Esophagus squamous epithelium (tissue), 5 donors: ENCODE measurements around the gene WDR64. TPM values are rescaled to one million over a fixed set of nuclear protein-coding genes. Genes with fewer than 3 reads are reported as not detected.

ENCODE experiments used
- DNase-seq: peaks from one replicate; lab custom pipeline; 2025; lab: John Stamatoyannopoulos, UW
- H3K27ac ChIP-seq, 4 donors: fragments of 200-600 bp; sonication (generic); one replicate each; pipeline ENCODE4 v1.5.1; 2016 to 2019; ENCODE audit warnings: mild to moderate bottlenecking in 1 of 4
- H3K27me3 ChIP-seq, 4 donors: fragments of 200-600 bp; sonication (generic); 1 replicate in 3 of 4; 2 replicates in 1 of 4; pipeline versions ENCODE4 v1.5.1 to v1.6.0; 2017 to 2021; ENCODE audit warnings: antibody characterized with exemption in 1 of 4
- H3K36me3 ChIP-seq, 3 donors: fragments of 200-600 bp; sonication (generic); one replicate each; pipeline ENCODE4 v1.5.1; 2016 to 2019
- H3K4me1 ChIP-seq, 3 donors: fragments of 200-600 bp; sonication (generic); one replicate each; pipeline ENCODE4 v1.5.1; 2017 to 2019
- H3K4me3 ChIP-seq, 4 donors: fragments of 200-600 bp; sonication (generic); 1 replicate in 3 of 4; 2 replicates in 1 of 4; pipeline ENCODE4 v1.5.1; 2016 to 2019; ENCODE audit warnings: mild to moderate bottlenecking in 2 of 4, moderate library complexity in 1 of 4
- H3K9me3 ChIP-seq, 3 donors: fragments of 200-600 bp; sonication (generic); one replicate each; pipeline ENCODE4 v1.5.1; 2016 to 2019
- CTCF ChIP-seq, 6 experiments: fragments of 450-650 bp in 4 of 6; fragments of 200-600 bp in 2 of 6; sonication (generic) in 2 of 6; IDR thresholded peaks; one replicate each; pipeline ENCODE4 v1.5.1; 2016 to 2019; ENCODE audit warnings: antibody characterized with exemption in 6 of 6, mild to moderate bottlenecking in 4 of 6, moderate library complexity in 4 of 6
- POLR2A ChIP-seq, 4 donors: fragments of 450-650 bp; IDR thresholded peaks; one replicate each; pipeline ENCODE4 v1.6.1; 2017; ENCODE audit warnings: antibody characterized with exemption in 4 of 4, mild to moderate bottlenecking in 4 of 4, moderate library complexity in 3 of 4
- WGBS, 2 donors: methylation state at CpG; one replicate each; pipeline ENCODE4 v1.1.5; 2018; 5-methylcytosine and 5-hydroxymethylcytosine counted together
- intact Hi-C: fragments of 100-400 bp; cut with DNase I; formaldehyde crosslinking; loops from one replicate; pipeline ENCODE4 v1.15.0; 2022
- total RNA-seq, 4 donors: library from RNA; depleted of rRNA; stranded (reverse); fragments of >200 nt; gene quantifications; one replicate each; pipeline ENCODE4 v1.1.0, GENCODE V29; 2016
- donor health status: DM: yes; HTN: yes; CAD: no.

Gene WDR64
- total RNA-seq, 4 donors from 2014 or later = not detected

- no peak overlapping the region for H3K4me3 ChIP-seq
- H3K27me3 ChIP-seq = peaks cover 0 to 14% (median 0%) of the 10 kb centered on the region in 4 donors
- no peak for TF ChIP-seq POLR2A (IDR thresholded peaks at IDR 0.05)
- TF ChIP-seq CTCF (IDR thresholded peaks at IDR 0.05) = no peak
- H3K36me3 ChIP-seq = no peaks in the 10 kb centered on the region
- intact Hi-C loops = no loop called here
- peaks cover 0 to 4% (median 0%) of the 10 kb centered on the region in 3 donors for H3K4me1 ChIP-seq
- no peak overlapping the region for H3K27ac ChIP-seq
- H3K9me3 ChIP-seq = no peaks in the 10 kb centered on the region
- no peak for DNase-seq
These were observed 124.8 kb downstream of the WDR64 start for GRCh38 chr1:241776911-241777310.

GRCh38 chr1:241778117-241778516, 126.0 kb downstream of the WDR64 start:
- Histone ChIP-seq H3K9me3 (no peaks in the 10 kb centered on the region), H3K27me3 (peaks cover 0 to 17% (median 0%) of the 10 kb centered on the region in 4 donors), H3K4me3 (no peak overlapping the region), H3K27ac (no peak overlapping the region), H3K36me3 (no peaks in the 10 kb centered on the region), H3K4me1 (peaks cover 0 to 4% (median 0%) of the 10 kb centered on the region in 3 donors)
- intact Hi-C loops = no loop called here
- TF ChIP-seq CTCF (IDR thresholded peaks at IDR 0.05) (no peak), POLR2A (IDR thresholded peaks at IDR 0.05) (no peak)
- DNase-seq = no peak
- WGBS, 2 donors = 87 to 90% methylated on average over 1 of the region's 1 CpG

DNA sequence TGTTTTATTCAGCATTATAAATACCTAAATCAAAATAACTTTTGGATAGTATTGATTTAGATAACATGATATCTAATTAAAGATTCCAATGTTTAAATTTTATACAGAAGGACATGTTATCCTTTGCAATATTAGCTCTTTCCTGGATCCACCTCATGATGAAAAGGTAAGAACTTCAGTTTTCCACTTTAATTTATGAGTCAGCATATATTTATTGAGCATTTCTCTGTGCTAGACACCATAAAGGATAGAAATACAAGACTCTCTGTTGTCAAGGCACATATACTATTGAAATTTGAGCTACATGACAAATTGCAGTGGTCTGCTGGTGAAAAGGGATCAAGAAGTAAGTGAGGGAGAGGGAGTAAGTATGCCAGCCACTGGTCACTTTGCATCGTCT, 127.8 kb downstream of the WDR64 start:
- Histone ChIP-seq H3K27me3 (peaks cover 0 to 11% (median 0%) of the 10 kb centered on the region in 4 donors), H3K4me1 (peaks cover 0 to 4% (median 0%) of the 10 kb centered on the region in 3 donors), H3K4me3 (no peak overlapping the region), H3K27ac (no peak overlapping the region), H3K36me3 (no peaks in the 10 kb centered on the region), H3K9me3 (no peaks in the 10 kb centered on the region)
- TF ChIP-seq POLR2A (IDR thresholded peaks at IDR 0.05) (no peak), CTCF (IDR thresholded peaks at IDR 0.05) (no peak)
- DNase-seq = no peak
- WGBS, 2 donors = 91% methylated on average over 1 of the region's 1 CpG
- intact Hi-C loops = no loop called here

DNA sequence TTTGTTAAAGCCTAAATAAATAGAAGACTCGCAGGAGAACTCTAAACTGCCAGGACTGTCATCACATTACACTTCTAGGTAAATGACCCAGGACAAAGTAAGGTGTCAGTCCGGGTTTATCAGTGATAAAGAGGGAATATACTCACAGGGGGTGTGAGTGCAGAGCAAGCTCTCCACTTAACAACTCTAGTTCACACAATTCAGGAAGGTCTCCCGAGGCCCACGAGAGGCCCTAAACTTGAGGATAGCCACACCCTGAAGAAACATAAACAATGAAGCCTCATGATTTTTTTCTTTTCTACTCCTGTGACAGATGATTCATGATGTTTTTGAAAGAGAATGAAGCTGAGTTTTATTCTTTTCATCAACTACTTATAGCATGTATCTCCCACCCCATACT, 130.3 kb downstream of the WDR64 start:
- WGBS, 2 donors = 27 to 31% methylated on average over 4 of the region's 4 CpGs
- no peak for TF ChIP-seq POLR2A (IDR thresholded peaks at IDR 0.05)

GRCh38 chr1:241787691-241788090, 135.6 kb downstream of the WDR64 start:
- DNase-seq = no peak
- WGBS, 2 donors = 88 to 92% methylated on average over 4 of the region's 4 CpGs

More for the DNA sequence above, 130.3 kb downstream of the WDR64 start:
- Histone ChIP-seq H3K9me3 (no peaks in the 10 kb centered on the region), H3K4me3 (no peak overlapping the region), H3K27ac (no peak overlapping the region), H3K27me3 (peaks cover 0 to 7% (median 0%) of the 10 kb centered on the region in 4 donors), H3K4me1 (no peaks in the 10 kb centered on the region), H3K36me3 (no peaks in the 10 kb centered on the region)
- DNase-seq = no peak
- intact Hi-C loops = no loop called here

More at GRCh38 chr1:241787691-241788090, 135.6 kb downstream of the WDR64 start:
- Histone ChIP-seq H3K27me3 (peaks cover 0 to 5% (median 0%) of the 10 kb centered on the region in 4 donors), H3K4me3 (no peak overlapping the region), H3K4me1 (no peaks in the 10 kb centered on the region), H3K9me3 (no peaks in the 10 kb centered on the region), H3K27ac (no peak overlapping the region), H3K36me3 (no peaks in the 10 kb centered on the region)
- intact Hi-C loops = no loop called here
- TF ChIP-seq POLR2A (IDR thresholded peaks at IDR 0.05) = no peak
- TF ChIP-seq CTCF (IDR thresholded peaks at IDR 0.05) = no peak
